HepG2 (cell line): Measurements from ENCODE around the gene CDC37. TPM values are rescaled to one million over a fixed set of nuclear protein-coding genes. Genes with fewer than 3 reads are reported as not detected.

ENCODE experiments used
- ATAC-seq: fragments of 200-7000 bp; cut with Tn5 transposase; 3 replicates; pipeline ENCODE4 v1.9.1; 2020; ENCODE audit warnings: mild to moderate bottlenecking, moderate library complexity
- BruUV-seq: library from RNA; stranded (reverse); fragments of 400-500 nt; replicated peaks from 2 replicates; lab custom pipeline; 2021; lab: Mats Ljungman, UMichigan
- CTCF ChIA-PET: fragments of 300-600 bp; formaldehyde crosslinking; extraction: SDS; loops from one replicate; lab custom pipeline; 2021; ENCODE audit warnings: low total read pairs, inconsistent platforms, low intra/inter-chr PET ratio; lab: Yijun Ruan, JAX
- POLR2A ChIA-PET: fragments of 350-600 bp; sonication (Branson Sonifier 250); formaldehyde crosslinking; loops from one replicate; lab custom pipeline; 2020; ENCODE audit warnings: antibody characterized with exemption, inconsistent platforms; lab: Yijun Ruan, JAX
- DNase-seq: peaks from one replicate; pipeline ENCODE4 v3.0.0-alpha.2; 2015; ENCODE audit warnings: low spot score
- FAIRE-seq: peaks from 3 replicates; lab custom pipeline; 2011; peaks lifted over from hg19 to GRCh38; lab: Jason Lieb, UNC
- H2AFZ ChIP-seq: one replicate; pipeline ENCODE4 v1.6.1; 2011; ENCODE audit warnings: low read length, inconsistent platforms
- H3K27ac ChIP-seq: fragments of 300-600 bp; 3 replicates; pipeline ENCODE4 v1.8.0; 2011; ENCODE audit warnings: mixed run types, mild to moderate bottlenecking, mixed read lengths, low read length, inconsistent platforms; ENCODE audit not compliant: insufficient read depth; ENCODE audit errors: extremely low read length
- H3K27me3 ChIP-seq, 2 experiments: fragments of 200-600 bp in 1 of 2; 2 replicates in 1 of 2; 3 replicates in 1 of 2; pipeline versions ENCODE4 v1.6.0 to v1.8.0; 2011; ENCODE audit warnings: low read length in 2 of 2, mild to moderate bottlenecking in 2 of 2, moderate library complexity in 2 of 2, inconsistent platforms in 1 of 2; ENCODE audit not compliant: insufficient read depth in 2 of 2, control insufficient read depth in 1 of 2
- H3K36me3 ChIP-seq, 2 experiments: fragments of 200-600 bp in 1 of 2; replicated peaks in 1 of 2; 2 replicates in 1 of 2; 3 replicates in 1 of 2; pipeline versions ENCODE4 v1.5.1 to v1.8.0; 2011; ENCODE audit warnings: low read length in 2 of 2, inconsistent platforms in 1 of 2; ENCODE audit not compliant: insufficient read depth in 2 of 2, control insufficient read depth in 1 of 2
- H3K4me1 ChIP-seq: 2 replicates; pipeline ENCODE4 v1.5.1; 2012; ENCODE audit warnings: low read length, inconsistent platforms; ENCODE audit not compliant: insufficient read depth
- H3K4me2 ChIP-seq: 2 replicates; pipeline ENCODE4 v1.6.0; 2011; ENCODE audit warnings: low read depth, low read length, inconsistent platforms
- H3K4me3 ChIP-seq, 3 experiments: fragments of 200-600 bp in 1 of 3; sonication (generic), shearing (Covaris generic) in 1 of 3; replicated peaks in 1 of 3; 2 replicates each; pipeline ENCODE4 v1.5.1; 2011 to 2016; ENCODE audit warnings: low read length in 3 of 3, inconsistent platforms in 2 of 3, low read depth in 2 of 3, mild to moderate bottlenecking in 2 of 3, control low read depth in 1 of 3, mixed read lengths in 1 of 3; ENCODE audit not compliant: insufficient read depth in 1 of 3
- H3K79me2 ChIP-seq: one replicate; pipeline ENCODE4 v1.6.1; 2011; ENCODE audit warnings: low read length, inconsistent platforms; ENCODE audit not compliant: insufficient read depth
- H3K9ac ChIP-seq: 2 replicates; pipeline ENCODE4 v1.6.0; 2011; ENCODE audit warnings: mild to moderate bottlenecking, low read depth, low read length, inconsistent platforms; ENCODE audit not compliant: insufficient read depth
- H3K9me3 ChIP-seq: 2 replicates; pipeline ENCODE4 v1.5.1; 2012; ENCODE audit warnings: mild to moderate bottlenecking, low read length
- H4K20me1 ChIP-seq: 2 replicates; pipeline ENCODE4 v1.6.0; 2011; ENCODE audit warnings: inconsistent platforms, mild to moderate bottlenecking, low read length, moderate library complexity; ENCODE audit not compliant: insufficient read depth
- CENPX ChIP-seq: sonication (generic); formaldehyde crosslinking; IDR thresholded peaks from 2 replicates; pipeline ENCODE4 v1.9.0; 2021; ENCODE audit warnings: mild to moderate bottlenecking, missing genetic modification reagents, moderate library complexity
- GABPA ChIP-seq, 2 experiments: IDR thresholded peaks; 2 replicates each; pipeline ENCODE4 v1.6.1; 2011 to 2016; ENCODE audit warnings: low read depth in 2 of 2, low read length in 1 of 2, missing biosample characterization in 1 of 2, missing genetic modification characterization in 1 of 2
- GRHL1 ChIP-seq: sonication (generic); formaldehyde crosslinking; conservative IDR thresholded peaks from 2 replicates; pipeline ENCODE4 v1.8.0; 2022; ENCODE audit warnings: missing genetic modification reagents
- HDAC2 ChIP-seq: sonication (generic); formaldehyde crosslinking; IDR thresholded peaks from 2 replicates; pipeline ENCODE4 v1.4.0; 2020; ENCODE audit warnings: missing genetic modification reagents
- KLF15 ChIP-seq: sonication (generic); formaldehyde crosslinking; IDR thresholded peaks from 2 replicates; pipeline ENCODE4 v1.8.1; 2023; ENCODE audit warnings: borderline replicate concordance, mild to moderate bottlenecking, inconsistent platforms, missing genetic modification reagents, mixed read lengths
- MAF1 ChIP-seq: sonication (generic); formaldehyde crosslinking; IDR thresholded peaks from 2 replicates; pipeline ENCODE4 v1.5.0; 2020; ENCODE audit warnings: missing genetic modification reagents, borderline replicate concordance
- ZNF629 ChIP-seq: sonication (generic); formaldehyde crosslinking; conservative IDR thresholded peaks from 2 replicates; pipeline ENCODE4 v1.5.0; 2020; ENCODE audit warnings: missing genetic modification reagents
- ZNF703 ChIP-seq: sonication (generic); formaldehyde crosslinking; IDR thresholded peaks from 2 replicates; pipeline ENCODE4 v1.5.1; 2020; ENCODE audit warnings: missing genetic modification reagents, mild to moderate bottlenecking, moderate library complexity, borderline replicate concordance
- ZNF790 ChIP-seq: sonication (generic); formaldehyde crosslinking; IDR thresholded peaks from 2 replicates; pipeline ENCODE4 v1.8.0; 2022; ENCODE audit warnings: missing genetic modification reagents, mild to moderate bottlenecking, borderline replicate concordance
- WGBS: methylation state at CpG from one replicate; pipeline ENCODE4 v1.1.6; 2017; ENCODE audit warnings: low lambda C conversion rate; 5-methylcytosine and 5-hydroxymethylcytosine counted together
- in situ Hi-C: cut with HindIII; loops from 2 replicates; pipeline ENCODE4 v1.10.0; 2017; ENCODE audit warnings: low pct_unique_long_range_greater_than_20kb; ENCODE audit not compliant: extremely low pct_ligation_motif_present
- intact Hi-C: fragments of 100-400 bp; cut with micrococcal nuclease; formaldehyde crosslinking; loops from one replicate; pipeline ENCODE4 v1.10.0; 2022; ENCODE audit not compliant: unreplicated experiment
- polyA plus RNA-seq, 8 experiments: library from polyadenylated mRNA; depleted of rRNA in 3 of 8; stranded (reverse) in 7 of 8; unstranded in 1 of 8; fragments of >200 nt; fragmentation: Illumina TruSeq in 4 of 8; extraction: Trizol in 4 of 8; gene quantifications; 2 replicates each; pipeline versions ENCODE4 v1.2.1 to v1.2.3, GENCODE V29; 2011 to 2016; ENCODE audit warnings: low read depth in 4 of 8, missing spikeins in 1 of 8, mixed read lengths in 1 of 8; ENCODE audit not compliant: insufficient read depth in 1 of 8
- total RNA-seq, 5 experiments: library from RNA; depleted of rRNA; stranded (reverse); fragments of >200 nt; fragmentation: Illumina TruSeq; extraction: Trizol; gene quantifications; 2 replicates each; pipeline ENCODE4 v1.2.3, GENCODE V29; 2016; ENCODE audit warnings: low read depth in 1 of 5
- TF ChIP-seq, protein P1 (sequence below): IDR thresholded peaks from 2 replicates; pipeline ENCODE4 v1.6.1; 2018; ENCODE audit warnings: missing genetic modification reagents
- TF ChIP-seq, protein P2 (sequence below): sonication (generic); formaldehyde crosslinking; IDR thresholded peaks from 2 replicates; pipeline ENCODE4 v1.9.0; 2021; ENCODE audit warnings: mild to moderate bottlenecking, missing genetic modification reagents

Gene CDC37
- total and polyA plus RNA-seq, 2 of the 13 experiments (the other 11 are each of a cell fraction or from before 2014, with no cell fraction given), result 158 to 177 TPM

GRCh38 chr19:10416083-10416379 is 12.7 kb upstream of the CDC37 start:
- intact Hi-C loops, result no loop called here

More at GRCh38 chr19:10416083-10416379, 12.7 kb upstream of the CDC37 start:
- no peaks in the 10 kb centered on the region for H3K79me2 ChIP-seq
- no peaks in the 10 kb centered on the region; the same call in 1 of the 2 replicates for H4K20me1 ChIP-seq
- H3K4me3 ChIP-seq, result peak overlapping the region; percentile 60 to 81 (median 67)
- ATAC-seq, result no peak
- H3K9ac ChIP-seq, result peak overlapping the region; percentile 64
- TF ChIP-seq MAF1 (0 out of 2 replicates have a peak, but pooled peaks have one; percentile 14), CENPX (CRISPR knock-in tag) (no peak), KLF15 (CRISPR knock-in tag) (no peak), HDAC2 (CRISPR knock-in tag) (no peak), ZNF703 (CRISPR knock-in tag) (0 out of 2 replicates have a peak, but pooled peaks have one; percentile 7), ZNF790 (CRISPR knock-in tag) (0 out of 2 replicates have a peak, but pooled peaks have one; percentile 74), GRHL1 (CRISPR knock-in tag) (no peak), GABPA (IDR thresholded peaks at IDR 0.05; ENCODE audit: low read depth, low read length) (no peak), GABPA (CRISPR knock-in tag; IDR thresholded peaks at IDR 0.05; ENCODE audit: low read depth) (peak; percentile 1; the same call in 1 of the 2 replicates), ZNF629 (peak; percentile 58)
- TF ChIP-seq, protein P1, sequence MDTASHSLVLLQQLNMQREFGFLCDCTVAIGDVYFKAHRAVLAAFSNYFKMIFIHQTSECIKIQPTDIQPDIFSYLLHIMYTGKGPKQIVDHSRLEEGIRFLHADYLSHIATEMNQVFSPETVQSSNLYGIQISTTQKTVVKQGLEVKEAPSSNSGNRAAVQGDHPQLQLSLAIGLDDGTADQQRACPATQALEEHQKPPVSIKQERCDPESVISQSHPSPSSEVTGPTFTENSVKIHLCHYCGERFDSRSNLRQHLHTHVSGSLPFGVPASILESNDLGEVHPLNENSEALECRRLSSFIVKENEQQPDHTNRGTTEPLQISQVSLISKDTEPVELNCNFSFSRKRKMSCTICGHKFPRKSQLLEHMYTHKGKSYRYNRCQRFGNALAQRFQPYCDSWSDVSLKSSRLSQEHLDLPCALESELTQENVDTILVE, result no peak
- TF ChIP-seq, protein P2, sequence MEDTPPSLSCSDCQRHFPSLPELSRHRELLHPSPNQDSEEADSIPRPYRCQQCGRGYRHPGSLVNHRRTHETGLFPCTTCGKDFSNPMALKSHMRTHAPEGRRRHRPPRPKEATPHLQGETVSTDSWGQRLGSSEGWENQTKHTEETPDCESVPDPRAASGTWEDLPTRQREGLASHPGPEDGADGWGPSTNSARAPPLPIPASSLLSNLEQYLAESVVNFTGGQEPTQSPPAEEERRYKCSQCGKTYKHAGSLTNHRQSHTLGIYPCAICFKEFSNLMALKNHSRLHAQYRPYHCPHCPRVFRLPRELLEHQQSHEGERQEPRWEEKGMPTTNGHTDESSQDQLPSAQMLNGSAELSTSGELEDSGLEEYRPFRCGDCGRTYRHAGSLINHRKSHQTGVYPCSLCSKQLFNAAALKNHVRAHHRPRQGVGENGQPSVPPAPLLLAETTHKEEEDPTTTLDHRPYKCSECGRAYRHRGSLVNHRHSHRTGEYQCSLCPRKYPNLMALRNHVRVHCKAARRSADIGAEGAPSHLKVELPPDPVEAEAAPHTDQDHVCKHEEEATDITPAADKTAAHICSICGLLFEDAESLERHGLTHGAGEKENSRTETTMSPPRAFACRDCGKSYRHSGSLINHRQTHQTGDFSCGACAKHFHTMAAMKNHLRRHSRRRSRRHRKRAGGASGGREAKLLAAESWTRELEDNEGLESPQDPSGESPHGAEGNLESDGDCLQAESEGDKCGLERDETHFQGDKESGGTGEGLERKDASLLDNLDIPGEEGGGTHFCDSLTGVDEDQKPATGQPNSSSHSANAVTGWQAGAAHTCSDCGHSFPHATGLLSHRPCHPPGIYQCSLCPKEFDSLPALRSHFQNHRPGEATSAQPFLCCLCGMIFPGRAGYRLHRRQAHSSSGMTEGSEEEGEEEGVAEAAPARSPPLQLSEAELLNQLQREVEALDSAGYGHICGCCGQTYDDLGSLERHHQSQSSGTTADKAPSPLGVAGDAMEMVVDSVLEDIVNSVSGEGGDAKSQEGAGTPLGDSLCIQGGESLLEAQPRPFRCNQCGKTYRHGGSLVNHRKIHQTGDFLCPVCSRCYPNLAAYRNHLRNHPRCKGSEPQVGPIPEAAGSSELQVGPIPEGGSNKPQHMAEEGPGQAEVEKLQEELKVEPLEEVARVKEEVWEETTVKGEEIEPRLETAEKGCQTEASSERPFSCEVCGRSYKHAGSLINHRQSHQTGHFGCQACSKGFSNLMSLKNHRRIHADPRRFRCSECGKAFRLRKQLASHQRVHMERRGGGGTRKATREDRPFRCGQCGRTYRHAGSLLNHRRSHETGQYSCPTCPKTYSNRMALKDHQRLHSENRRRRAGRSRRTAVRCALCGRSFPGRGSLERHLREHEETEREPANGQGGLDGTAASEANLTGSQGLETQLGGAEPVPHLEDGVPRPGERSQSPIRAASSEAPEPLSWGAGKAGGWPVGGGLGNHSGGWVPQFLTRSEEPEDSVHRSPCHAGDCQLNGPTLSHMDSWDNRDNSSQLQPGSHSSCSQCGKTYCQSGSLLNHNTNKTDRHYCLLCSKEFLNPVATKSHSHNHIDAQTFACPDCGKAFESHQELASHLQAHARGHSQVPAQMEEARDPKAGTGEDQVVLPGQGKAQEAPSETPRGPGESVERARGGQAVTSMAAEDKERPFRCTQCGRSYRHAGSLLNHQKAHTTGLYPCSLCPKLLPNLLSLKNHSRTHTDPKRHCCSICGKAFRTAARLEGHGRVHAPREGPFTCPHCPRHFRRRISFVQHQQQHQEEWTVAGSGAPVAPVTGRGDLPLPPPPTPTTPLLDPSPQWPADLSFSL (CRISPR knock-in tag), result peak; percentile 69
- TF ChIP-seq, all 625 proteins: peak for 6
- POLR2A ChIA-PET, result interaction anchor here (1.0 to 1.8 kb wide), 5 partner anchors 12 to 155 kb away, joined by 3 to 12 read pairs (median 4); partner anchors contain the start of genes CDC37, ICAM1 and TYK2
- DNase-seq, result no peak
- Histone ChIP-seq H3K4me2 (peak overlapping the region; percentile 99), H3K27ac (peak overlapping the region; percentile 58), H3K9me3 (peaks cover 4% of the 10 kb centered on the region; the same call in 1 of the 2 replicates), H3K36me3 (no peaks in the 10 kb centered on the region), H2AFZ (peak overlapping the region; percentile 73), H3K4me1 (peaks cover 34% of the 10 kb centered on the region), H3K27me3 (peaks cover 14 to 38% of the 10 kb centered on the region in 2 experiments)
- in situ Hi-C loops, result no loop called here
- WGBS, result 2% methylated on average over 8 of the region's 9 CpGs
- no peak for FAIRE-seq
- no TSS peak for BruUV-seq
- CTCF ChIA-PET, result interaction anchor here (3.1 kb wide), 1 partner anchor 12 kb away, joined by 37 read pairs; the partner anchor contains the start of gene CDC37
